ENCODE measurements around the gene MCM10.

GRCh38 chr10:13247784-13248183, 86.4 kb downstream of the MCM10 start:
- TF ChIP-seq CTCF (IDR thresholded peaks at IDR 0.05) (no peak), POLR2A (IDR thresholded peaks at IDR 0.05) (no peak)

All from vagina (tissue), 2 donors.